RPMI8226 (cell line): ENCODE results near the gene DOK1.

Experiments
- DNase-seq: peaks from one replicate; pipeline ENCODE4 v3.0.0-alpha.2; 2015

DOK1 gene

GRCh38 chr2:74553892-74554819 is at the start of gene DOK1, which contains the start of gene LOXL3:
Gene DOK1, plus strand, starts transcription at chr2:74554720. Its CDS starts 35 bp downstream, at chr2:74554755.
Gene LOXL3, minus strand, starts transcription at chr2:74553942. Its CDS starts 1,308 bp downstream, at chr2:74552634.
- peak; percentile 89 for DNase-seq

DNA sequence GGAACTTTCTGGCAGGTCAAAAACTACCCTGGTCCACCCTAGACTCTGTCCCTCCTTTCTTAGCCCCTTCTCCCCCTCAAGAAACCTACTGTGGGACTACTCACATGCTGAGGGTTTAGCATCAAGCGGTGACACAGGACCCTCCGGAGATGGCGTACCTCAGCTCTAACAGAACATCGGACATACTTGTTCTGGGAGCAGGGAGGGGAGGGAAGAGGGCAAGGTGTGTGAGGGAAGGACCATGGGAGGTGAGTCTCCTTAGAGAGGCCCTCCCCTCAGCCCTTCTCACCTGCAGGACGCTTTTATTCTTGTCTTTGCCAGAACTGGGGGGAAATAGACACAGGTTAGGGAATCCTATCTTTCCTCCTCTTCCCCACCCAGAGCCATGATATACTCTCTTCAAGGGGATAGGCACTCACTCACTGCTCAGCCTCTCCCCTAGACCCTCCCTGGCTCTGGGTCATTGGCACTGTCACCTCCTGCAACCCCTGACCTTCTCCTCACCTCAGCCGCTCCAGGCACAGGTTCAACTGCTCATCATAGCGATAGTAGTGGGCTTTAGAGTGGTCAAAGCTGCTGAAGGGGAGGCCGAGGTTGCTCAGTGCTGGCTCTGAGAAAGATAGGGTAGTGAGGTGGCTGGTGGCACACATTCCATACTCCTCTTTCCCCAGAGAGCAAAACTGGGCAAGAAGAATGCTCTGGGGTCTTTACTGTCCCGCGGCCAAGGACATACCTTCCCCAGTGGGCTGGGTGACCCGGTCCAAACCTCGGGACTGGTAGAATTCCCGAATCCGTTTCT is 48.9 kb upstream of the DOK1 start:
- DNase-seq = no peak

GRCh38 chr2:74507145-74507925 is 47.2 kb upstream of the DOK1 start, which contains the start of gene PCGF1:
Gene PCGF1, minus strand, starts transcription at chr2:74507695. Its CDS starts 27 bp downstream, at chr2:74507668.
- DNase-seq = peak; percentile 98

- peak; percentile 48 for DNase-seq
Observed at GRCh38 chr2:74507926-74508520, 46.5 kb upstream of the DOK1 start.

DNA sequence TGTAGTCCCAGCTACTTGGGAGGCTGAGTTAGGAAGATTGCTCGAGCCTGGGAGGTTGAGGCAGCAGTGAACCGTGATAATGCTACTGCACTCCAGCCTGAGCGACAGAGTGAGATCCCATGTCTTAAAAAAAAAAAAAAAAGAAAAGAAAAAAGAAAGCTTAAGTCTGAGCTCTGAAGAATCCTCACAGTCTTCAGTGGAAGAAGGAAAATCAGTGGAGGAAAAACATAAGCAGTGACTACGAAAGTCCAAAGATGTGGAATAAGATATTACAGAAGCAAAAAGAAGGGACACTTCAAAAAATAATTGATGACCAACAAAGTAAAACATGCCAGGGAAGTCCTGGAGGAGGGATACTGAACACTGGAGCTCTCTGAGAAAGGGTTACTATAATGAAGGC is 44.2 kb upstream of the DOK1 start:
- no peak for DNase-seq

GRCh38 chr2:74511104-74511989 is 43.2 kb upstream of the DOK1 start:
- no peak for DNase-seq

- DNase-seq = no peak
Observed at GRCh38 chr2:74512744-74513604, 41.5 kb upstream of the DOK1 start.

GRCh38 chr2:74513605-74514367 is 40.7 kb upstream of the DOK1 start:
- DNase-seq = peak; percentile 58

- no peak for DNase-seq
Observed at GRCh38 chr2:74514368-74515270, 39.9 kb upstream of the DOK1 start, which contains the start of gene TLX2. Gene TLX2, plus strand, starts transcription at chr2:74514450. Its CDS starts 357 bp downstream, at chr2:74514807.

- DNase-seq = no peak
Observed at GRCh38 chr2:74515271-74515980, 39.1 kb upstream of the DOK1 start.

DNA sequence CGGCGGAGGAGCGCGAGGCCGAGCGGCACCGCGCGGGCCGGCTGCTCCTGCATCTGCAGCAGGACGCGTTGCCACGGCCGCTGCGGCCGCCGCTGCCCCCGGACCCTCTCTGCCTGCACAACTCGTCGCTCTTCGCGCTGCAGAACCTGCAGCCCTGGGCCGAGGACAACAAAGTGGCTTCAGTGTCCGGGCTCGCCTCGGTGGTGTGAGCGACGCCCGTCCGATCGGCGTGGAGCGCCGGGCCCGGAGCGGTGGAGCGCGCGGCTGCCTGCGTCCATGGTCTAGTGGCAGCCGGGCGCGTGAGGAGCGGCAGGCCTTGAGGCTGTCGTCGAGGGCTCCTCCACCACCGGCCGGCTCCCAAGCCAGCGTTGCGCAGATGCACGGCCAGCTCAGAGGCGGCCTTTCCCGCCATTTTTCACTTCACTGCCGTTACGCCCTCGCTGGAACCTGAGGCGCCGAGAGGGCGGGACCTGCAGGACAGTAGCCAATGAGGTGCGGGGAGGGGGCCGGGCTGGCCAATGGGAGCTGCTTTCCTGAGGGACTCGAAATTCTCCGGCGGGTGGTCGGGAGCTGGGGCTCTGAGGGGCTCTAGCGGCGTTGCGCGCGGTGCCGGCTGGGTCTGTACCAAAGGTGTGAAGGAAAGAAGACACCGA is 38.4 kb upstream of the DOK1 start:
- no peak for DNase-seq

DNA sequence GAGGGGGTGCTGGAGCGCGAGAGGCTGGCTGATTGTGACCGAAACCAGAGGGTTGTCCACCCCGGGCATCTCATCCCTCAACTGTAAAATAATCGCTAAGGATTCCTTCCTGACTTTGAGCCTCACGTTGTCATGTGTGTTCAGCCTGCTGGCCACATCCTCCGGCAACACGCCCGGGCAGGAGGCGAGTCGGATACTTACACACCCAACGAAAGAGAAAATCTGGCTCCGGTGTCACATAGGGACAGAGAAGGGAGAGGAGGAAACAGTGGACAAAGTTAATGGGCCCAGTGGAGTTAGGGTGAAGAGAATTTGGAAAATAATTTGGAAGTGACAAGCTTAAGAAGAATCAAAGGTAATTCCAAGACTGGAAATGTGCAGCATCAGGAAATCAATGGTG is 37.9 kb upstream of the DOK1 start:
- no peak for DNase-seq

GRCh38 chr2:74522516-74522915 is 32.0 kb upstream of the DOK1 start:
- DNase-seq = no peak

GRCh38 chr2:74524005-74524404 is 30.5 kb upstream of the DOK1 start:
- DNase-seq = no peak

- no peak for DNase-seq
Observed at GRCh38 chr2:74524955-74525716, 29.4 kb upstream of the DOK1 start.
